Liver (tissue), 3 donors: ENCODE measurements around the gene ATOX1.

Experiments
- CTCF ChIP-seq: fragments of 150-350 bp; IDR thresholded peaks from 2 replicates; pipeline ENCODE4 v1.5.1; 2017; ENCODE audit warnings: improper control_type of control experiment, low read depth, low read length; ENCODE audit not compliant: missing input control
- TAF1 ChIP-seq: conservative IDR thresholded peaks from 2 replicates; pipeline ENCODE4 v1.6.1; 2016; ENCODE audit warnings: antibody characterized with exemption, mild to moderate bottlenecking
- donor health status: healthy.
- donor health status: healthy.

GRCh38 chr5:151718153-151718552 lies 40.3 kb downstream of the ATOX1 start:
- TF ChIP-seq CTCF (no peak), TAF1 (no peak)
